ENCODE results near the gene HOMER2.
"Not testable (repeated sequence)": the region's sequence is repeated elsewhere in the genome, so short reads cannot be mapped to it uniquely, and the experiment has no call there.

DNA sequence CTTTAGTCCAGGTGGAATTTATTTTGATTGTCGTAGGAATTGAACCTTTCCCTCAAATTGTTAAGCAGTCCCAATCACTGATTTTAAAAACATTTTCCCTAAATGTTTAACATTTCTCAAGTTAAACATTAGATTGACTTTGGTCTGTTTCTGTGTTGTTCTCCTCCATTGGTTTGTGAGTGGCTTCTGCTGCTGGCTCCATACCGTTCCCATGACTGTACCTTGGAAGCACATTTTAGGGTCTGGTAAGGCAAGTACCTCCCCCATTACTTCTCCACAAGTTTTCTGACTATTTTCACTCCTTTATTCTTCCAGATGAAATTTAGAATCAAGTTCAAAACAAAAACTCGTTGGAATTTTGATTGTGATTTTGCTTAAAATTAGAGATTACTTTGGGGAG, 131.1 kb downstream of the HOMER2 start:
- TF ChIP-seq, protein P1, sequence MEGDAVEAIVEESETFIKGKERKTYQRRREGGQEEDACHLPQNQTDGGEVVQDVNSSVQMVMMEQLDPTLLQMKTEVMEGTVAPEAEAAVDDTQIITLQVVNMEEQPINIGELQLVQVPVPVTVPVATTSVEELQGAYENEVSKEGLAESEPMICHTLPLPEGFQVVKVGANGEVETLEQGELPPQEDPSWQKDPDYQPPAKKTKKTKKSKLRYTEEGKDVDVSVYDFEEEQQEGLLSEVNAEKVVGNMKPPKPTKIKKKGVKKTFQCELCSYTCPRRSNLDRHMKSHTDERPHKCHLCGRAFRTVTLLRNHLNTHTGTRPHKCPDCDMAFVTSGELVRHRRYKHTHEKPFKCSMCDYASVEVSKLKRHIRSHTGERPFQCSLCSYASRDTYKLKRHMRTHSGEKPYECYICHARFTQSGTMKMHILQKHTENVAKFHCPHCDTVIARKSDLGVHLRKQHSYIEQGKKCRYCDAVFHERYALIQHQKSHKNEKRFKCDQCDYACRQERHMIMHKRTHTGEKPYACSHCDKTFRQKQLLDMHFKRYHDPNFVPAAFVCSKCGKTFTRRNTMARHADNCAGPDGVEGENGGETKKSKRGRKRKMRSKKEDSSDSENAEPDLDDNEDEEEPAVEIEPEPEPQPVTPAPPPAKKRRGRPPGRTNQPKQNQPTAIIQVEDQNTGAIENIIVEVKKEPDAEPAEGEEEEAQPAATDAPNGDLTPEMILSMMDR (conservative IDR thresholded peaks at IDR 0.05 in 1 of 2, IDR thresholded peaks at IDR 0.05 in 1 of 2; ENCODE audit: low read depth in 1 of 2, low read length in 2 of 2): not testable (repeated sequence)
- not testable (repeated sequence) for TF ChIP-seq EZH2 (IDR thresholded peaks at IDR 0.05; ENCODE audit: low read length, missing control alignments)

Data from fibroblast of lung (primary cell).